Activated CD8-positive, alpha-beta memory T cell treated with anti-CD3 and anti-CD28 coated beads, Interleukin-2, amount 50 U/mL, for 24 hours (primary cell): ENCODE results near the gene DEXI.

Experiments
- DNase-seq: peaks from one replicate; pipeline ENCODE4 v3.0.0-alpha.2; 2020; ENCODE audit errors: extremely low read depth

DEXI gene

DNA sequence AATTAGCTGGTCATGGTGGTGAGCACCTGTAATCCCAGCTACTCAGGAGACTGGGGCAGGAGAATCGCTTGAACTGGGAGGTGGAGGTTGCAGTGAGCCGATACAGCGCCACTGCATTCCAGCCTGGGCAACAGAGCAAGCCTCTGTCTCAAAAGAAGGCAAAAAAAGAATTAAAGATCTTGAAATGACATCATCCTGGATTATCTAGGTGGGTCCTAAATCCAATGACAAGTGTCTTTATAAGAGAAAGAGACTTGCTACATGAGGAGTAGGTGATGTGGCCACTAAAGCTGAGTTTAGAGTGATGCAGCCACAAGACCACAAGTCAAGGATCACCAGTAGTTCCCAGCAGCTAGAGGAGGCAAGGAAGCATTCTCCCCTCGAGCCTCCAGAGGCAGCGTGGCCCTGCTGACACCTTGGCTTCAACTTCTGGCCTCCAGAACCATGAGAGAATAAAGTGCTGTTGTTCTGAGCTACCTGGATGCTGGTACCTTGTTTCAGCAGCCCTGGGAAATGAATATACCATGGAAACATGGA is 49.4 kb downstream of the DEXI start:
- no peak for DNase-seq

DNA sequence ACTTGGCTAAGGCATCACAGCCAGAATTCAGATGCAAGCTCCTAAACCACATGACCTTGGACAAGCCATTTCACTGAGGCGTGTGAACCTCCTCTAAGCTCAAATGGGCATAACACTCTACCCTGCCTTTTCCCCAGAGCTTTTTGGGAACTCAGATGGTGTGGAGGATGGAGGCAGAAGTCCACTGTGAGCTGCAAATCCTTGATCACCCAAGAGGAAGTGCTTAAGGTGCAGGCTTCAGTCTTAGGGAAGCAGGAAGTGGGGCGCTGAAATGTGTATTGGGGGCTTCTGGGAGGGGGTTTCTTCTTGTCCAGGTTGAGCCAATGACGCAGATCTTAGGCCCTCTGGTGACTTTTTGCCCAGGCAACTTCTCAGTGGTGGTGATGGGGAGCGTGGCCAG is 52.4 kb downstream of the DEXI start:
- no peak for DNase-seq

DNA sequence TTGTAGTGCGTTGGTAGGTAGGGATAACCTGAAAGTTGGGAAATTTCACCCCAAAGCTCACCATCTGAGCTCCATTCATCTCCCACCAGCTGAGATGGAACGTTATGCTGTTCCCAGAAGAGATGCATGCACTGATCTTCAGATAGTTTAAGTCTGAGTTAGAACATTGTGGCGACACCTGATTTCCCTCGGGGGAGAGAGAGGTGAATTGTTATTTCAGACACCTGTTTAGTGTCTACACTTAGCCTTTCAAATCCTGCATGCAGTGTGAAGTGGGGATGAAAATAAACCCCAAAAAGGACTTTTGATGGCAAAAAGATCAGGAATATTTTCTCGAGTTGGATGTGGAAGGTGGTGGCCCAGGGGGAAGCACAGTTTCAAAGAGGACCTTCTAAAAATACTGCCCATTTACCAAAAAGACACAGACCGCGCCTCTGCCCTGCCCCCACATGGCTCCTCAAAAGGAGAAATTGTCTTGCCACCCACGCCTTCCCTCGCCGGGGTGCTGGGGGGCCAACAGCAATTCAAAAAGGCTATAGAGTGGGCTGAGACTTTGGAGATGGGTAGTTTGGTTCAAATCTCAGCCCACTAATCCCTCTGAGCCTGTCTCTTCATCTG is 53.8 kb downstream of the DEXI start:
- DNase-seq = no peak

DNA sequence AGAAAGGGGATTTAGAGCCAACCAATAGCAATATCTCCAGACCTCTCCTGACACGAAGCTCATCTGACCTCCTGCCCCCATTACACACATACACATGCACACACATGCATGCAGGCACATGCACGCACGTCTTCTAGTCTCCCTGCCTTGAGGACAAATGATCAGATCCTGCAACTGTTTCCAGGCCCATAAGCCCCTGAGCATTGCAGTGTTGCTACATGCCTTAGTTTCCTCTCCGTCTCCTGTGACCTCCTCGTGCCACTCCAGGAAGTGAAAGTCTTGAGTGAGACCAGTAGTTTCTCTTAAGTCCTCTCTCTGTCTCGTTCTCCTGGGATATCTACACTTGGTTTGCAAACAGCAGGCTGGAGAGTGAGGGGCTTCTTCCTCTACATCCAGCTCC is 57.0 kb downstream of the DEXI start:
- no peak for DNase-seq

DNA sequence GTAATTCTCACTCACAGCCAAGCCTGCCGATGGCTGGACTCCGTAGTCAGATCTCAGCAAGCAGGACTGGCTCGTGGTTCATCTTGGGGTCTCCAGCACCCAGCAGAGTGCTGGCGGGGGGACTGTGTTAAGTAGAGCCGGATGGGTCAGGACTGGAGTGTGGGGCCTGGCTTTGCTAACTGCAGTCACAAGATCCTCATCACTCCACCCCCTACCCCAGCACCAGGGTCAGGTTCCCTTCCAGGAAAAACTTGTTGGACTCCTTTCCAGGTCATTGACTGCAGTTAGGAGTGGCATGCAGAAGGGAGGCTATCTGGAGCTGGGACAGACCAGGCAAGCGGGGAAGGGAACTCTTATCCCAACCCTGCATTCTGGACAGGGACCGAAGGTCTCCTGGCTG is 59.3 kb downstream of the DEXI start:
- DNase-seq = no peak

DNA sequence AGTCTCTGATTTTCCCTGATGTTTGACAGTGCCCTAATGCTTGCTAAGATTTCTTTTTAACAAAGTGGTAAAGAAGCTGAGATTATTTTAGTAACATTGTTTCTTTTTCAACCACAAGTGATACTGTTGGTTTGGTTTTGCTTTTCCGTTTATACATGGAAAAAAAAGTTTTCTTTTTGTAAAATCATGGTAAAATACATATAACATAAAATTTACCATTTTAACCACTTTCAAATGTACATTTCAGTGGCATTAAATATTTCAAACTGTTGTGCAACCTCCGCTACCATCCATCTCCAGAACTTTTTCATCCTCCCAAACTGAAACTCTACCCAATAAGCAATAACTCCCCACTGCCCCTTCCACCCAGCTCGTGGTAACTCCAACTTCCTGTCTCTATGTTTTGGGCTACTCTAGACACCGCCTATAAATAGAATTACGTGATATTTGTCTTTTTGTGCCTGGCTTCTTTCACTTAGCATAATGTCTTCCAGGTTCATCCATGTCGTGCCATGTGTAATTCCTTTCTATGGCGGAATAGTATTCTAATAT is 60.7 kb downstream of the DEXI start:
- DNase-seq = no peak

DNA sequence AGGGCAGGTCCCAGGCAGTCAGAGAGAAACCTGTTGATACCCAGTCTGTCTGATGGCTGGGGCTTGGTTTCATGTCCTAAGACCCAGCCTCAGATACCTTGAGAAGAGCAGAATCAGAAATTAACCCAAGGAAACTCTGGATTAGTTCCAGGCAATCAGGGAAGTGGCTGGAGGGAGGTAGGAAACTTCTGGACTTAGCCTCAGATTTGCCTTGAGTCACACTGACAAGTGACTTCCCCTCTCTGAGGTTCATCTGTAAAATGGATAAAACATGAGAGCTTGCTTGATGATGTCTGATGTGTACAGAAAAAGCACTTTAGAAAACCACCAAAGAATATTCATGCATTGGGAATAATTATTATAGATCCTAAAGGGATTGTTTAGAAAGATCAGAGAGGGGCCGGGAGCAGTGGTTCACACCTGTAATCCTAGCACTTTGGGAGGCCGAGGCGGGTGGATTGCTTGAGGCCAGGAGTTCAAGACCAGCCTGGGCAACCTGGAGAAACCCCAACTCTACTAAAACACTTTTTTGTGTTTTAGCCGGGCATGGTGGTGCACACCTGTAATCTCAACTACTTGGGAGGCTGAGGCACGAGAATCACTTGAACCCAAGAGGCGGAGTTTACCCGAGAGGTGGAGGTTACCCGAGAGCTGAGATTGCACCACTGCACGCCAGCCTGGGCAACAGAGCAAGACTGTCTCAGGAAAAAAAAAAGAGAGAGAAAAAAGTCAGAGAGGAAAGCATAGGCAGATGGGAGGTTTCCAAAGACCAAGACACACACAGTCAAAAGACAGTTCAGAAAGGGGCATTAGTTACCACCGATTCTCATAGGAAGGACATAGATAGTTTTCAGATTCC is 61.4 kb downstream of the DEXI start:
- DNase-seq = no peak

DNA sequence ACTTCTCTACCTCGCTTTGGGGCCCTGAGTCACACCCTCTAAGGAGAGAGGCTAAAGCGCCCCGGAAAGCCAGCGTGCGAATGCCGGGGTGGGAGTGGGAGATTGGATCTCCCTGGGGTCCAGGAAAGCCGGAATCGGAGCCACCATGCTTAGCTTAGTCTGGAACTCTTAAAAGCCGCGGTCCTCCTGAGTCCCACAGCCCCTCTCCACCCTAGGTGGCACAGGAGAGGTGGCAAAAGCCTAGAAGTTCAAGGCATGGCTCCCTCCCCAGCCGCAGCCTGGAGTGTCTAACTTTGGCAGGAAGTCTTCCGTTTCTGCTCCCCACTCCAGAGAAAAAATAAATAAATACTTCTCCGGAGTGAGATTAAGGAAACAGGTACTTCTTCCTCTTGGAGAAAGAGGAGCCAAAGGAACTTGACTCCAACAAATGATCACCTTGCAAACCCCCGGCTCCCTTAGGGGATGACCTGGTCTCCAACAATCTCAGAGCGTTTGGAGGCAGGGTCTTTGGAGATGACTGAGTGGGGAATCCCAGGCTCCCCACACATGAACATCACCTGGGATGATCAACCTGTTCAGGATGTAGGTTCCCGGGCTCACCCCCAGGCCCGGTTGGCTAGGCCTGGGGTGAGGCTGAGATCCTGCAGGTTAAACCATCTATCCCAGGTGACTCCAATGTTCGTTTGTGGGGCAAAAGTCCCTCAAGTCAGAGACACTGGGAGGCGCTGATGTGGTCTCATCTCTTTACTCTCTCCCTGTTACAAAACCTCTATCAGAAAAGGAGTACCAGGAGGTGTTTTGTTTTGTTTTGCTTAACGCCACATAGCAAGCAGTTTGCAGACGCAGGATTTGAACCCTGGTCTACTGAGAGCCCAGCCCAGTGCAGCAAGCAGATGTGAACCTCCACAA is 62.3 kb downstream of the DEXI start:
- DNase-seq = no peak
